ENCODE results near the gene MAP4K2.
A peak's percentile ranks its signal among the peaks of the same experiment; 100 is the strongest.

MAP4K2 gene

DNA sequence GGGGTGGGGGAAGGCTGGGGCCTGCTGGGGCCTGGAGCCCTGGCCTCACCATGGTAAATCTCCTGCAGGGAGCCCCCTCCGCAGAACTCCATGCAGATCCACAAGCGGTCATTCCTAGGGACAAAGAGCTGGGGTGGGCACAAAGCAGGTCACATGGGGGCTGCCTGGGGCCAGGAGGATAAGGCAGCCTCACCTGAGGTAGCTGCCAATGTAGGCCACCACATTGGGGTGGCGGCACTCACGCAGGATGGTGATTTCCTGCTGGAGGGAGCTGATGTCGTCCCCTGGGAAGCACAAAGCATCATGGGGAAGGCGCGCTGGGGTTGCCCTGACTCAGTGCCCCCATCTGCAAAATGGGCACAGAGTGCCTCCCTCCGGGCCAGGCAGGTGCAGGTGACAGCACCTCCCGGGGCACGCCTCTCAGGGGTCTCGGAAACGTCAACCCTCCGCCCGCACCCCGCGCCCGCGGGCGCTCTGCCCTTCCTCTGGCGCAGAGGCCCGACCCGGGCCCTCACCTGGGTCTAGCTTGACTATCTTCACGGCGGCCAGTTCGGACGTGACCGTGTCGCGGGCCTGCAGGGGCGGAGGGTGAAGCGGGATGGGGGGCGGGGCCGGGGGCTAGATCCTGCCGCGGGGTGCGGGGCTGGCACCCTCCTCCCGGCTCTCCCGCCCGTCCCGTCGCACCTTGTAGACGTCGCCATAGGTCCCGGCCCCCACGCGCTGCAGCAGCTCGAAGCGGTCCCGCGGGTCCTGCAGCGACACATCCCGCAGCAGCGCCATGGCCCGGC lies 450 bp downstream of the MAP4K2 start:
- H3K36me3 ChIP-seq: peaks cover 58% of the 10 kb centered on the region

DNA sequence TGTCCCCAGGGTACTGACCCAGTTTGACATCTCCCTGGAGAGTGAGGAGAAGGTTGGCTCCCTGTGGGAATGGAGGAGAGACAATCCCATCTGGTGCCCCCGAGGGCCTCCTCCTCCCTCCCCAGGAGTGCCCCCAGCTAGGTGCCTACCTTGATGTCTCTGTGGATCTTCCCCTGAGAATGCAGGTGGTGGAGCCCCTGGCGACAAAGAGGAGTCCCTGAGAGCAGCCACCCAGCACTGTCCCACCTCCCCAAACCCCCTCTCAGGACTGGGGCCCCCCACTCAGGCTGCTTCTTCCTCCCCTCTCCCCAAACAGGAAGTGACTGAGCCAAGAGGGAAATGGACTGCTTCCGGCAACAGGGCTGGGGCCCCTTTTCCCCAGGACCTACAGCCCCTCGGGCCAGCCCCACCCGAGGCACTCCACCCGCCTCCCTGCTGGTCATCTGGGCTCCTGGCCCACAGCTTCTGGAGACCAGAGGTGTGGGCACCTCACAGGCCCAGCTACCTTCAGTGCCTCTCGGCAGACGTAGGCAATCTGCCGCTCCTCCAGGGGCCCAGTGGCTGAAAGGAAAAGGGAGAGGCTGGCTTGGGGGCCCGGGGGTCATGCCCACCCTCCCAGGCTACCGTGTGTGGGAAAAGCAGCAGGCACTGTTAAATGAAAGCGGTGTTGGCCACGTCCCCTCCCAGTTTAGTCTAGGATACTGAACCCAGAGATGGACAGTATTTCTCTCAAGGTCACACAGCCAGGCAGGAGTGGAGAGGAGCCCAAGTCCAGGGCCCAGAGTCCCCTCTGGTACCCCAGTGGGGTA lies 1.2 kb downstream of the MAP4K2 start:
- Histone ChIP-seq H3K27ac (no peak overlapping the region), H3K4me3 (ENCODE audit: low read depth, low read length) (no peak overlapping the region), H3K9me3 (ENCODE audit: severe bottlenecking) (no peaks in the 10 kb centered on the region), H3K27me3 (ENCODE audit: insufficient read depth, low read depth, severe bottlenecking) (no peaks in the 10 kb centered on the region), H3K36me3 (peaks cover 50% of the 10 kb centered on the region)
- DNase-seq: no peak
- TF ChIP-seq, protein P1, sequence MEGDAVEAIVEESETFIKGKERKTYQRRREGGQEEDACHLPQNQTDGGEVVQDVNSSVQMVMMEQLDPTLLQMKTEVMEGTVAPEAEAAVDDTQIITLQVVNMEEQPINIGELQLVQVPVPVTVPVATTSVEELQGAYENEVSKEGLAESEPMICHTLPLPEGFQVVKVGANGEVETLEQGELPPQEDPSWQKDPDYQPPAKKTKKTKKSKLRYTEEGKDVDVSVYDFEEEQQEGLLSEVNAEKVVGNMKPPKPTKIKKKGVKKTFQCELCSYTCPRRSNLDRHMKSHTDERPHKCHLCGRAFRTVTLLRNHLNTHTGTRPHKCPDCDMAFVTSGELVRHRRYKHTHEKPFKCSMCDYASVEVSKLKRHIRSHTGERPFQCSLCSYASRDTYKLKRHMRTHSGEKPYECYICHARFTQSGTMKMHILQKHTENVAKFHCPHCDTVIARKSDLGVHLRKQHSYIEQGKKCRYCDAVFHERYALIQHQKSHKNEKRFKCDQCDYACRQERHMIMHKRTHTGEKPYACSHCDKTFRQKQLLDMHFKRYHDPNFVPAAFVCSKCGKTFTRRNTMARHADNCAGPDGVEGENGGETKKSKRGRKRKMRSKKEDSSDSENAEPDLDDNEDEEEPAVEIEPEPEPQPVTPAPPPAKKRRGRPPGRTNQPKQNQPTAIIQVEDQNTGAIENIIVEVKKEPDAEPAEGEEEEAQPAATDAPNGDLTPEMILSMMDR (IDR thresholded peaks at IDR 0.05; ENCODE audit: low read depth, low read length): no peak

More for the DNA sequence above, 450 bp downstream of the MAP4K2 start:
- Histone ChIP-seq H3K27ac (peak overlapping the region; percentile 48; the same call in 1 of the 2 replicates), H3K27me3 (ENCODE audit: insufficient read depth, low read depth, severe bottlenecking) (no peaks in the 10 kb centered on the region), H3K4me3 (ENCODE audit: low read depth, low read length) (peak overlapping the region; percentile 45), H3K9me3 (ENCODE audit: severe bottlenecking) (no peaks in the 10 kb centered on the region)
- DNase-seq: peak; percentile 48
- TF ChIP-seq, protein P1 (IDR thresholded peaks at IDR 0.05; ENCODE audit: low read depth, low read length): no peak

DNA sequence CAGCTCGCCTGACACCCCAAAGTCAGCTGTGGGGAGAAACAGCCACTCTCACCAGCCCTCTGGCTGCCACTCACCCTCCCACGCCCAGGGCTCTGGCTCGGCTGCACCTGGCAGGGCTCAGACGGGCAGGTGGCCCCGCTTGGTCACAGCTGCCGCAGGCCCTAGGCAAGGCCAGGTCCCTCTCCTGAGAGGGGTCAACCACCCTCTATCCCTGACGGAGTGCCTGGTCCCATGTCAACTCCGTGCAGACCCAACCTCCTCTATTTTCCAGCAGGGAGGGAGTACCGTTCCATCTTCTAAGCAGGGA lies 1.9 kb downstream of the MAP4K2 start:
- H3K9me3 ChIP-seq (ENCODE audit: severe bottlenecking): no peaks in the 10 kb centered on the region
- H3K27me3 ChIP-seq (ENCODE audit: insufficient read depth, low read depth, severe bottlenecking): no peaks in the 10 kb centered on the region
- no peak overlapping the region for H3K27ac ChIP-seq
- peaks cover 50% of the 10 kb centered on the region for H3K36me3 ChIP-seq
- no peak for DNase-seq
- TF ChIP-seq, protein P1 (IDR thresholded peaks at IDR 0.05; ENCODE audit: low read depth, low read length): no peak
- H3K4me3 ChIP-seq (ENCODE audit: low read depth, low read length): no peak overlapping the region

DNA sequence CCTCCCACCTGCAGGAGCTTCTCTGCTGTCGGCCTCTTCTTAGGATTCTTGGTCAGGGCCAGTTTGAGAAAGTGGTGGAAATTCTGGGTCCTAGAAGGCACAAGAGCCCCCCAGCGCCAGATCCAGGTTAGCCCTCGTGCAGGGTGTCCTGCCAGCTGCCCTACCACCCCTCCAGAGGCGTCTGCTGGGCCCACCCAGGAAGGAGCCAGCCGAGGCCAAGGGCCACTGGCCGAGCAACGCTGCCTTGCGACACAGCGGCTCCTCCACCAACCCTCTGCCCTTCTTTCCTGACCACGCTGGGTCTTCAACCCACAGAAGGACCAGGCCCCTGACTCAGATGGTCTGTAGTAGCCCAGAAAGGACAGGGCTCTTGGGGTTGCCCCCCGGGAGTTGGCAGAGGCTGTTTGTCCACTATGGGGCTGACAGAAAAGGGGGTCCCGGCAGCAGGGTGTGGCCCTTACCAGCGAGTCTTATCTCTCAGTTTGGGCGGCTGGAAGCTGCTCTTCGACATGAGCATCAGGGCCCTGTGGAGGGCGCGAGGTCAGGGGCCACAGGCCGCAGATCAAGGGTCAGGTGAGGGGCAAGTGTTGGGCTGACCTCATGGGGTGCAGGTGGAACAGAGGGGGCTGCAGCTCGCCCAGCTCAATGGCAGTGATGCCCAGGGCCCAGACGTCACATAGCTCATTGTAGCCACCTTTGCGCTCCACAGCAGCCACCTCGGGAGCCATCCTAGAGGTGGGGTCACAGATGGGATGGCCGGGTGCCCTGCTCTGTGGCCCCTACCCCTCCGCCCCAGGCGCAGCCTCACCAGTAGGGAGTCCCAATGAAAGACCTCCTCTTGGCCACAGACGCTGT lies 2.5 kb downstream of the MAP4K2 start:
- DNase-seq: no peak
- H3K4me3 ChIP-seq (ENCODE audit: low read depth, low read length): no peak overlapping the region
- no peaks in the 10 kb centered on the region for H3K9me3 ChIP-seq (ENCODE audit: severe bottlenecking)
- peaks cover 46% of the 10 kb centered on the region for H3K36me3 ChIP-seq
- H3K27ac ChIP-seq: no peak overlapping the region
- TF ChIP-seq, protein P1 (IDR thresholded peaks at IDR 0.05; ENCODE audit: low read depth, low read length): no peak
- no peaks in the 10 kb centered on the region for H3K27me3 ChIP-seq (ENCODE audit: insufficient read depth, low read depth, severe bottlenecking)

DNA sequence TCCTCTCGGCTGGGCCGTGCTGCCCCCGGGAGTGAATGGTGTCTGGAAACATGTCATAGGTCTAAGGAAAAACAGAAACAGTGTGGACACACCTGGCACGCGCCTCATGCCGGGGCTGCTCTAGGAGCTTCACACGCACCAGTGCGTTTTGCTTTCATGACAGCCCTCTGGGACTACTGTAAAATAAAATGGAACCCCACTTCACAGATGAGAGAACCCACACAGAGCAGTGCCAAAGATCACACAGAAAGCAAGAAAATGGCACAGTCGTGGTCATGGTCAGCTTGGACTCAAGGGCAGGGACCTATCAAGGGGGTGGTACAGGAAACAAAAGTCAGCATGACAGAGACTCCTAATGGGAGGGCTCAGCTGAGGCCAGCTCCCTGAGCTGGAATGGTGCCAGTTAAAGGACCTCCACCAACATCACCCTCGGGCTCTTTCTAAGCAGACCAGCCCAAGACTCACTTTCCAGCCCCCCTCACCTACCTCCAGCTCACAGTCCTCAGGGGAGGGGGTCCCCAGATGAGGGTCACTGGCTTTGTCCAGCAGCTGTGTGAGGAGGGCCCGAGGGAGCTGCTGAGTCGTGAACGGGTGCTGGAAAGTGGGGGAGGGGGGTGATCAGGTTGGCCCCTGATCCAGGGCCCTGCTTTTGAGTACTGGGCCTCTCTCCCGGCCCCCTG lies 3.3 kb downstream of the MAP4K2 start:
- TF ChIP-seq, protein P1 (IDR thresholded peaks at IDR 0.05; ENCODE audit: low read depth, low read length): no peak
- H3K9me3 ChIP-seq (ENCODE audit: severe bottlenecking): no peaks in the 10 kb centered on the region
- H3K27ac ChIP-seq: no peak overlapping the region
- no peak overlapping the region for H3K4me3 ChIP-seq (ENCODE audit: low read depth, low read length)
- peaks cover 39% of the 10 kb centered on the region for H3K36me3 ChIP-seq
- no peaks in the 10 kb centered on the region for H3K27me3 ChIP-seq (ENCODE audit: insufficient read depth, low read depth, severe bottlenecking)
- DNase-seq: no peak

Data from WERI-Rb-1 (cell line).